ENCODE measurements around the gene KMT2C. TPM values are rescaled to one million over a fixed set of nuclear protein-coding genes. Genes with fewer than 3 reads are reported as not detected.

The KMT2C gene
- total and polyA plus RNA-seq, 2 experiments from 2014 or later: 21.9 to 47.7 TPM

GRCh38 chr7:152333134-152333533, 102.7 kb downstream of the KMT2C start:
- H3K4me1 ChIP-seq (ENCODE audit: insufficient read depth): no peaks in the 10 kb centered on the region
- no peak for DNase-seq (ENCODE audit: low spot score)
- no peak overlapping the region for H2AFZ ChIP-seq
- no peak for TF ChIP-seq EZH2 (IDR thresholded peaks at IDR 0.05; ENCODE audit: borderline replicate concordance)
- no peak for TF ChIP-seq EZH2phosphoT487 (IDR thresholded peaks at IDR 0.05; ENCODE audit: low read depth, severe bottlenecking, unreplicated experiment)
- TF ChIP-seq CTCF (IDR thresholded peaks at IDR 0.05; ENCODE audit: poor library complexity): no peak
- H3K27me3 ChIP-seq: no peaks in the 10 kb centered on the region
- no peaks in the 10 kb centered on the region for H3K9me3 ChIP-seq (ENCODE audit: low read depth)
- no peaks in the 10 kb centered on the region for H3K36me3 ChIP-seq (replicated peaks; ENCODE audit: insufficient read depth, low read depth)
- peaks cover 92% of the 10 kb centered on the region for H3K79me2 ChIP-seq
- no peak overlapping the region for H3K4me2 ChIP-seq
- no peak overlapping the region for H3K4me3 ChIP-seq
- H3K27ac ChIP-seq: no peak overlapping the region
- H3K9me2 ChIP-seq (replicated peaks; ENCODE audit: insufficient read depth): no peaks in the 10 kb centered on the region
- 93% methylated on average over 2 of the region's 2 CpGs for WGBS (ENCODE audit: low lambda C conversion rate, missing lambda C conversion rate)
- H4K20me1 ChIP-seq (ENCODE audit: insufficient read depth, poor library complexity, severe bottlenecking): peaks cover 70% of the 10 kb centered on the region

DNA sequence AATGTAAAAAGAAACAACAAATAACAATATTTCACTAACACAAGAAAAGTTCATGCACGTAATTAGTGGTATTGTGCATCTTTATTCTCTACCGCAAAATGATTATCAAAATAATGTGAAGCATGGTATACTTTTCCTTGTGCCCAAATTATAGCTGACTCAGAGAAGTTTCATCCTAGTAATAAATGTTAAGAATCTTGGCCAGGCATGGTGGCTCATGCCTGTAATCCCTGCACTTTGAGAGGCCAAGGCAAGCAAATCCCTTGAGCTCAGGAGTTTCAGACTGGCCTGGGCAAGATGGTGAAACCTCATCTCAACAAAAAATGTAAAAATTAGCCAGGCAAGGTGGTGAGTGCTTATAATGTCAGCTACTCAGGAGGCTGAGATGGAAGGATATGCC, 105.0 kb downstream of the KMT2C start:
- Histone ChIP-seq H3K4me2 (no peak overlapping the region), H2AFZ (no peak overlapping the region), H3K36me3 (replicated peaks; ENCODE audit: insufficient read depth, low read depth) (no peaks in the 10 kb centered on the region), H3K9me2 (replicated peaks; ENCODE audit: insufficient read depth) (no peaks in the 10 kb centered on the region), H3K27me3 (no peaks in the 10 kb centered on the region), H3K27ac (no peak overlapping the region), H3K4me1 (ENCODE audit: insufficient read depth) (no peaks in the 10 kb centered on the region), H4K20me1 (ENCODE audit: insufficient read depth, poor library complexity, severe bottlenecking) (peaks cover 52% of the 10 kb centered on the region), H3K79me2 (peaks cover 78% of the 10 kb centered on the region), H3K9me3 (ENCODE audit: low read depth) (no peaks in the 10 kb centered on the region), H3K4me3 (no peak overlapping the region)
- WGBS (ENCODE audit: low lambda C conversion rate, missing lambda C conversion rate): 94% methylated on average over 2 of the region's 2 CpGs
- no peak for DNase-seq (ENCODE audit: low spot score)
- TF ChIP-seq EZH2phosphoT487 (IDR thresholded peaks at IDR 0.05; ENCODE audit: low read depth, severe bottlenecking, unreplicated experiment) (no peak), EZH2 (IDR thresholded peaks at IDR 0.05; ENCODE audit: borderline replicate concordance) (no peak), CTCF (IDR thresholded peaks at IDR 0.05; ENCODE audit: poor library complexity) (no peak)

GRCh38 chr7:152329469-152329868, 106.3 kb downstream of the KMT2C start:
- DNase-seq (ENCODE audit: low spot score): no peak
- H3K27ac ChIP-seq: no peak overlapping the region
- H3K4me2 ChIP-seq: no peak overlapping the region
- H3K4me1 ChIP-seq (ENCODE audit: insufficient read depth): no peaks in the 10 kb centered on the region
- no peak overlapping the region for H2AFZ ChIP-seq
- H3K27me3 ChIP-seq: no peaks in the 10 kb centered on the region
- TF ChIP-seq EZH2phosphoT487 (IDR thresholded peaks at IDR 0.05; ENCODE audit: low read depth, severe bottlenecking, unreplicated experiment) (no peak), CTCF (IDR thresholded peaks at IDR 0.05; ENCODE audit: poor library complexity) (no peak), EZH2 (IDR thresholded peaks at IDR 0.05; ENCODE audit: borderline replicate concordance) (no peak)
- no peaks in the 10 kb centered on the region for H3K36me3 ChIP-seq (replicated peaks; ENCODE audit: insufficient read depth, low read depth)
- no peak overlapping the region for H3K4me3 ChIP-seq
- peaks cover 46% of the 10 kb centered on the region for H4K20me1 ChIP-seq (ENCODE audit: insufficient read depth, poor library complexity, severe bottlenecking)
- H3K79me2 ChIP-seq: peaks cover 70% of the 10 kb centered on the region
- no peaks in the 10 kb centered on the region for H3K9me2 ChIP-seq (replicated peaks; ENCODE audit: insufficient read depth)
- WGBS (ENCODE audit: low lambda C conversion rate, missing lambda C conversion rate): 78% methylated on average over 1 of the region's 2 CpGs
- no peaks in the 10 kb centered on the region for H3K9me3 ChIP-seq (ENCODE audit: low read depth)

DNA sequence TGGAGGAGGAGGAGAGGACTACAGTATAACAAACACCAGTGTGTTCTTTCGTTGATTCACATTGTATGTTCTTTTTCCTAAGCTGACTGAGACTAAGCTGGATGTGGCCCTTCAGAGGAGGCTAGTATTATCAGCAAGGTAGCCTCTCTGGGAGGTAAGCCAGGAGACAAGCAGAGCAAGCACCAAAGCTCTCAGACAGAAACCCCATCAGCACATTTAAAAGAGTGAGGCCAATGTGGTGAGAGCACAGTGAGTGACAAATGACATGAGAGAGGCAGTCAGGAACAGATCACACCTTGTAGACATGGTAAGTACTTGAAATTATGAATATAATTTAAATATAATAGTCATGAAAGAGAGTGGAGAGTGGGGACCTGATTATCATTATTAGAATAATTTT, 107.6 kb downstream of the KMT2C start:
- 93% methylated on average over 1 of the region's 1 CpG for WGBS (ENCODE audit: low lambda C conversion rate, missing lambda C conversion rate)
- Histone ChIP-seq H3K79me2 (peaks cover 62% of the 10 kb centered on the region), H3K9me3 (ENCODE audit: low read depth) (no peaks in the 10 kb centered on the region), H2AFZ (no peak overlapping the region), H3K27ac (no peak overlapping the region), H3K4me3 (no peak overlapping the region), H3K4me1 (ENCODE audit: insufficient read depth) (no peaks in the 10 kb centered on the region), H4K20me1 (ENCODE audit: insufficient read depth, poor library complexity, severe bottlenecking) (peaks cover 36% of the 10 kb centered on the region), H3K27me3 (no peaks in the 10 kb centered on the region), H3K36me3 (replicated peaks; ENCODE audit: insufficient read depth, low read depth) (no peaks in the 10 kb centered on the region), H3K4me2 (no peak overlapping the region), H3K9me2 (replicated peaks; ENCODE audit: insufficient read depth) (no peaks in the 10 kb centered on the region)
- no peak for DNase-seq (ENCODE audit: low spot score)
- TF ChIP-seq CTCF (IDR thresholded peaks at IDR 0.05; ENCODE audit: poor library complexity) (no peak), EZH2 (IDR thresholded peaks at IDR 0.05; ENCODE audit: borderline replicate concordance) (no peak), EZH2phosphoT487 (IDR thresholded peaks at IDR 0.05; ENCODE audit: low read depth, severe bottlenecking, unreplicated experiment) (no peak)
